Stimulated activated CD8-positive, alpha-beta memory T cell treated with anti-CD3 and anti-CD28 coated beads, Interleukin-7, amount 100 ng/mL, for 1 hour (primary cell): ENCODE data around the gene REN.

Source experiments
- DNase-seq, 2 donors: peaks; one replicate each; pipeline ENCODE4 v3.0.0-alpha.2; 2020; ENCODE audit warnings: low read depth in 2 of 2

Gene REN

DNA sequence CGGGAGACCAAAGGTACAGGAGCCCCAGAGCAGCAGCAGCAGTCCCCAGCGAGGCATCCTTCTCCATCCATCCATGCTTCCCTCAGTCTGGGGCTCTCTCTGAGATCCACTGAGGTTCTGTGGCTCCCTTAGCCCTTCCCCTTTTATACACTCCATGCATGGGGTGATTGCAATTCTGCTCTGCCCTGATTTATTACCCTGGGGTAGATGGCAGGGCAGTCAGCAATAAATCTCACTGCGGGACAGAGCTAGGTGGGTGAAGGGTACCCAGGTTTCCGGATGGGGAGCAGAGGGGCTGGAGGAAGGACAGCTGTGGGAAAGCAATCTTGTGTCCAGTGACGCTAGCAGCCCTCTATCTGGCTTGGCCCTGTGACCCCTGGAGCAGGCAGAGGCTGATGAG lies at the start of gene REN:
Gene REN (minus strand): TSS at position 119 of the 400 bp plus-strand sequence. CDS start 44 bp downstream, at position 75.
- no peak for DNase-seq

GRCh38 chr1:204213668-204214662 lies 47.8 kb upstream of the REN start, which contains the start of gene GOLT1A:
TSS of gene GOLT1A (minus strand) at chr1:204213988. CDS start at chr1:204213906, 82 bp downstream.
- DNase-seq: peak in 1 of 2 donors; percentile 14

DNA sequence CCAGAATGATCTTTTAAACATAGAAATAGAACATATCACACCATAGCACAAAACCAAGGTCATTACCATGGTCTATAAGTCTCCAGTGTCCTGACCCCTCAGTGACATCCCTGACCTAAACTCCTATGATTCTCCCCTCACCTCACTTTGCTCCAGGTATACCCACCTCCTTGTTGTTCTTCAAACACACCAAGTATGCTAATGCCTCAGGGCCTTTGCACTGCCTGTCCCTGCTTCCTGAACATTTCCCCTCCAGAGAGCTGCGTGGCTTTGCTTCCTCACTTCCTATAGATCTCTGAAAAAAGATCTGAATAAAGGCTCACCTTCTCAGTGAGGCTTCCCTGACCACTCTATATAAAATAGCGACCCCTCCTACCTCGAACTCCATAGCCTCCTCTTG lies 46.6 kb upstream of the REN start:
- DNase-seq: no peak

- no peak for DNase-seq
These were observed 44.9 kb upstream of the REN start for GRCh38 chr1:204211046-204211445.

- DNase-seq: peak; percentile 41 to 61
These were observed 41.0 kb upstream of the REN start for GRCh38 chr1:204207136-204207616.

GRCh38 chr1:204206121-204206520 lies 40.0 kb upstream of the REN start:
- no peak for DNase-seq

DNA sequence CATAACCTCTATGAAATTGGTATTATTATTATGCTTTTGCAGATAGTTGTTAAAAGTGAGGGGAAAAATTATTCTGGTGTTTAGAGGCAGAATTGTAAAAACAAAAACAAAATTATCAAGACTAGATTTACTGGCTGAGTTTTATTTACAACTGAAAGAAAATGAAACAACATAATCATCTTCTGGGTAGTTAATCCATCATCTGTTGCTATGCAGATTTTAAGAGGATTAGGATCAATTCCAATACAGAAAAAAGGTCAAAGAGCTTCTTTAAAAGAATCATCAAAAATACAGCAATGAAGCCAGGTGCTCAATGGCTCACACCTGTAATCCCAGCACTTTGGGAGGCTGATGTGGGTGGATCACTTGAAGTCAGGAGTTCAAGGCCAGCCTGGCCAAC lies 39.3 kb upstream of the REN start:
- no peak for DNase-seq

- DNase-seq: no peak
These were observed 38.8 kb upstream of the REN start for GRCh38 chr1:204204944-204205343.

GRCh38 chr1:204203206-204203767 lies 37.1 kb upstream of the REN start:
- DNase-seq: no peak

DNA sequence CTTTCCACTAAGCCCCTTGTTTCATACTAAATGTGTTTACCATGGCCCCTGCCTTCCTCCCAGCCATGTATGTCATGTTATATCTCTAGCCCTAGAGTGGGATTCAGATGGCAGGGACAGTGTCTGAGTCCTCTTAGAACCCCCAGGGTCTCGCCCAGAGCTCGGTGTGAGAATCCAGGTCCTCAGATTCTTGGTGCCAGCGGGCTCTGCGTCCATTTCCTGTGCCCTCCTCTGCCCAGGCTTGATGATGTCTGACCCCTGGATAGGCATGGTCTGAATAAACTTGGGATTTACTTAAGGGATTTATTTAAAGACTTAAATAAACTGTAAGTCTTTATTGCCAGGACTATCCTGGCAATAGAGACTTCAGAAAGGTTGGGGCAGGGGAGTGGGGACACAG lies 36.3 kb upstream of the REN start:
- DNase-seq: no peak

DNA sequence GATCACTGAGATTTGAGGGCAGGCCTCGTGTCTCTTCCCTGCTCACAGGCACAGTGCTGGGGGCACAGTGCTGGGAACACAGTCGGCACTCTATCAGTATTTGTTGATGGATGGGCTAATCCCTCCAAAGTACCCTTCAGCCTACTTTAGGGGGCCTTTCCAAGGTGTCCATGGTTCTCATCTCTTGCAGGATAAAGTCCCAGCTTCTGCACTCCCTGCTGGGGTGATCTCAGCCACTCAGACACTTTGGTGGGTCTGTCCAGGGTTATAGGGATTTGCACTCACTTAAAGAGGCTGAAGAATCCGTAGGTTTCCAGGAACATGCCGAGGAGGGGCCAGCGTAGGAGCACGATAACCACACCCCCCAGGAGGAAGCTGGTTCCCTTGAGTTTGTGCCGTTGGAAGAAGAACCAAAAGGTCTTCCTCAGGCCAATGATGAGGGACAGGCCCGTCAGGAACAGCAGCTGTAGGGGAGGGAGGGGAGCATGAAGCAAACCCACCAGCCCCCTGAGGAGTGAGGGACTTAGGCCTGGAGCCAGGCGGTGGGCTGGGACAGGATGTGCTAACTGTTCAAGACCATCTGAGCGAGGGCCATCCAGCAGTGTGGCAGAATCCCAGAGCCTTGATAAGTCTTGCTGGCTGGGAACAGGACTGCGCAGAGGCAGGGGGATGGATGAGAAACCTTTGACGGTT lies 35.4 kb upstream of the REN start:
- no peak for DNase-seq

- DNase-seq: no peak
These were observed 33.4 kb upstream of the REN start for GRCh38 chr1:204199579-204199978.

- no peak for DNase-seq
These were observed 32.5 kb upstream of the REN start for GRCh38 chr1:204198348-204199340.

DNA sequence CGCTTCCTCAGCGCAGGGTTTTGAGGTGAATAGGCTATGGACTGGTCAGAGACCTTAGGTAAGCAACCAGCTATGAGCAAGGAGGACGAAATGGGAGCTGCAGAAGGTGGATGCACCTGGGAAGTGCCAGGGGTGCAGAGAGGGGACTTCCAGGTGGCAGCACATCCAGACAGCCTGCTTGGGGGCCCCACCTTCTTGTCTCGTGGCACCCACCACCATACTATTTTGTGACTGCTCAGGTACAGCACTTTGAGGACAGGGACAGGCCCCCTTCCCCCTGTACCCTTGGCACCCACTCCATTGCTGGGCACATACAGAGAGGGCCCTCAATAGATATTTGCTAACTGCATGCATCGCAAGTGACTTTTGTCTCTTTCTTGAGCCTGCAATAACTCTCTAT lies 30.9 kb upstream of the REN start:
- no peak for DNase-seq

DNA sequence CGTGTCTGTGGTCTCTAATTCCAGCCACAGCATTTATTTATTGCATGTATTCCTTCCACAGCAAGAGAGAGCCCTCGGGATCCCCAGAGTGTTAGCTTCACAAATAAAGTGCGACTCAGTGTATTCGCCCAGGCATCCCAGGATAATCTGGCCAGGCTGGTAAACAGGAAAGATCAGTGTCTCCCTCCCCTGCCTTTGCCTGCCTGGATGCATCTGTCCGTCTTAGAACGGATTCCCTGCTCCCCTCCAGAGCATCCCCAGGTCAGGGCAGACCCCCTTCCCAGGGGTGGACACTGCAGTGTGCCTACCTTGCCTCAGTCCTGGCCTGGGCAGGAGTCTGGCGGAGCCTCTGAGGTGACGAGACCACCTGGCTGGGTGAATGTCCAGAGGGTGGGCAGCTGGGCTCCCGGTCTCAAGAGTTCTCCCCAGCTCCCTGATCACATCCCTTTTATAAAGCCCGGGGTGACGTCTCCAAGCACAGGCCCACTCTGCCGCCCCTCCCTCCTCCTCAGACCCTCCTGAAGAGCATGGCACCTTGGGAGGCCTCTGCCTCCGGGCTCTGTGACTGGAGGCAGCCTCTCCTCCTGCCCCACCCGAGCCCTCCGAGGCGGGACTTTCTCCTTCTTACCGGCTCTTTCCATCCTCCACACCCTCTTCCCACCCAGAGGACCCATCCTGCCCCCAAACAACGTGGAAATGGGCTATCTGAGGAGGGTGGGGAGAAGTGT lies 30.1 kb upstream of the REN start, which contains the start of gene KISS1:
Gene KISS1 (minus strand): TSS at position 424 of the 728 bp plus-strand sequence. CDS start 3,615 bp downstream, outside the sequence.
- no peak for DNase-seq

GRCh38 chr1:204194771-204195170 lies 28.6 kb upstream of the REN start:
- DNase-seq: no peak

DNA sequence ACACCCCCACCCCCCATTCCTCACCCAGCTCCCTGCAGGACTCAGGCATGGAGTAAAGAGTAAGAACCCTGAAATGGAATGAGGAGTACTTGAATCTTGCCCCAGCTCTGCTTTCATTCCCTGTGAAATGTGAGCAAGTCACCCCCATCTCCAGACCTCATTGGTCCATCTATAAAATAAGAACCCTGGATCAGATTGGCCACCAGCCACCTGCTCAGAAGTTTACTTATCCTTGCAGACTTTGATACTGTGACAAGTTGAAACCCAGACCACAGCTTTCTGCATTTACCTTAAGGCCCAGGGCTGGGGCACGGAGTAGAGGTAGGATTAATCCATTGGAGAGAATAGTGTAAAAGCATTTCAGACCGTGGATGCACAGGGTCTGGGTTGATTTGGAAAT lies 27.9 kb upstream of the REN start:
- no peak for DNase-seq

GRCh38 chr1:204192589-204193352 lies 26.6 kb upstream of the REN start:
- no peak for DNase-seq

DNA sequence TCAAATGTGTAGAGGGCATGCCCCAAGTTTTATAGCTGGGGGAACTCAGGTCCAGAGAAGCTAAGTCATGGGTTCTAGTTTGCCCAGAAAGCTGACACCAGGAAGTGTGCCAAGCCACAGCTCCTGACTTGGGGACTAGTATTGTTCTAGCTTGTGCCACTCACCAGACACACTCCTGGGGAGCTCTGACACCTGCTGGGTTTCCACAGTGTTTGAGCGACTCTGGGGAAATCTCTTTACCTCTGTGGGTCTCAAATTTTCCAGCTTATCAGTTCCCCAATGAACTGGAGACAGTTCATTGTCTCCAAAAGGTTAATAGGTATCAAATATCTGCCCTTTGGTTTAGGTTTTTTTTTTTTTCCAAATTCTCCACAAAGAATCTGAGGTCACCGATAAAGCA lies 25.9 kb upstream of the REN start:
- no peak for DNase-seq
